Mucosa of descending colon (tissue), 3 donors: ENCODE data around the gene DCC. TPM values are rescaled to one million over a fixed set of nuclear protein-coding genes. Genes with fewer than 3 reads are reported as not detected.

Experiments
- ATAC-seq: fragments of 200-7000 bp; cut with Tn5 transposase; one replicate; pipeline ENCODE4 v1.9.1; 2020; ENCODE audit warnings: mild to moderate bottlenecking, moderate library complexity
- DNase-seq, 3 donors: peaks; one replicate each; pipeline ENCODE4 v3.0.0-alpha.2; 2020
- H3K36me3 ChIP-seq: fragments of 200-600 bp; one replicate; pipeline ENCODE4 v1.8.0; 2021; ENCODE audit warnings: low read depth, mild to moderate bottlenecking
- H3K4me1 ChIP-seq: fragments of 200-600 bp; one replicate; pipeline ENCODE4 v1.8.0; 2021; ENCODE audit warnings: low read depth, mild to moderate bottlenecking
- H3K4me3 ChIP-seq: fragments of 200-600 bp; one replicate; pipeline ENCODE4 v1.8.0; 2021; ENCODE audit warnings: mild to moderate bottlenecking
- H3K9me3 ChIP-seq: fragments of 200-600 bp; one replicate; pipeline ENCODE4 v1.8.0; 2021; ENCODE audit warnings: mild to moderate bottlenecking
- intact Hi-C, 2 donors: fragments of 100-400 bp; cut with DNase I in 1 of 2; cut with micrococcal nuclease in 1 of 2; formaldehyde crosslinking; loops; one replicate each; pipeline versions ENCODE4 v1.11.0 to v1.11.1; 2022; cut with DNase I, micrococcal nuclease
- total RNA-seq, 3 donors: library from RNA; stranded (reverse); fragmentation: NEBNext Ultra II Directional in 2 of 3; extraction: Animal tissue kit (Norgen Biotek cat#: 25700) in 2 of 3; gene quantifications; one replicate each; pipeline versions ENCODE4 v1.2.1 to v1.2.4, GENCODE V29; 2021 to 2023
- TF ChIP-seq, protein P1 (sequence below): fragments of 200-600 bp; IDR thresholded peaks from one replicate; pipeline ENCODE4 v1.8.0; 2022; ENCODE audit warnings: antibody characterized with exemption, mild to moderate bottlenecking
- donor health status: DM: no; HTN: no; CAD: no; lungs with moderate emphysema.
- donor health status: DM: no; HTN: no; CAD: no.
- donor health status: DM: no; HTN: yes; CAD: no.

Gene DCC
- total RNA-seq, 3 donors from 2014 or later: 0.26 to 1.3 (median 0.34) TPM

DNA sequence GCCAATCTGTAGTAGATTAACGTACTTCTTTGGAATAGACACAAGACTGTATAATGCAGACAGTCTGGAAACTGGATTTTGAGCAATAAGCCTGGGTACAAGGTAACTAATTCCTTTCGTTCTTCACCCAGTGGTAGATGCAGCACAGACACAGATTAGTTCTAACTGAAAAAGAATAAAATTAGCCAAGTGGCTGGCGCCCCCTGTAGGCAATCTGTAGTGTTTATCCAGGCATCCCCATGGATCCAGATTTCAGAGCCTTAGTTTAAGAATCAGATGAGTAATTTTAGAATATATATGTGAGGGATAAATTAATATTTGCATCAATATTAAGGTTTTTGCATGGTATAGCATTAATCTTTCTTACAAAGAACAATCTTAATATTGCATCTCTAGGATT, 563.9 kb downstream of the DCC start:
- Histone ChIP-seq H3K4me1 (no peaks in the 10 kb centered on the region), H3K36me3 (no peaks in the 10 kb centered on the region), H3K9me3 (no peaks in the 10 kb centered on the region), H3K4me3 (no peak overlapping the region)
- DNase-seq: peak in 2 of 3 donors; percentile 59 to 83
- ATAC-seq: peak; percentile 81
- TF ChIP-seq, protein P1, sequence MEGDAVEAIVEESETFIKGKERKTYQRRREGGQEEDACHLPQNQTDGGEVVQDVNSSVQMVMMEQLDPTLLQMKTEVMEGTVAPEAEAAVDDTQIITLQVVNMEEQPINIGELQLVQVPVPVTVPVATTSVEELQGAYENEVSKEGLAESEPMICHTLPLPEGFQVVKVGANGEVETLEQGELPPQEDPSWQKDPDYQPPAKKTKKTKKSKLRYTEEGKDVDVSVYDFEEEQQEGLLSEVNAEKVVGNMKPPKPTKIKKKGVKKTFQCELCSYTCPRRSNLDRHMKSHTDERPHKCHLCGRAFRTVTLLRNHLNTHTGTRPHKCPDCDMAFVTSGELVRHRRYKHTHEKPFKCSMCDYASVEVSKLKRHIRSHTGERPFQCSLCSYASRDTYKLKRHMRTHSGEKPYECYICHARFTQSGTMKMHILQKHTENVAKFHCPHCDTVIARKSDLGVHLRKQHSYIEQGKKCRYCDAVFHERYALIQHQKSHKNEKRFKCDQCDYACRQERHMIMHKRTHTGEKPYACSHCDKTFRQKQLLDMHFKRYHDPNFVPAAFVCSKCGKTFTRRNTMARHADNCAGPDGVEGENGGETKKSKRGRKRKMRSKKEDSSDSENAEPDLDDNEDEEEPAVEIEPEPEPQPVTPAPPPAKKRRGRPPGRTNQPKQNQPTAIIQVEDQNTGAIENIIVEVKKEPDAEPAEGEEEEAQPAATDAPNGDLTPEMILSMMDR: peak; percentile 52
- intact Hi-C loops: loop anchor here in 1 of 2 donors (5.0 kb wide), 1 partner anchor 187 kb away; no protein-coding TSS in a partner anchor

DNA sequence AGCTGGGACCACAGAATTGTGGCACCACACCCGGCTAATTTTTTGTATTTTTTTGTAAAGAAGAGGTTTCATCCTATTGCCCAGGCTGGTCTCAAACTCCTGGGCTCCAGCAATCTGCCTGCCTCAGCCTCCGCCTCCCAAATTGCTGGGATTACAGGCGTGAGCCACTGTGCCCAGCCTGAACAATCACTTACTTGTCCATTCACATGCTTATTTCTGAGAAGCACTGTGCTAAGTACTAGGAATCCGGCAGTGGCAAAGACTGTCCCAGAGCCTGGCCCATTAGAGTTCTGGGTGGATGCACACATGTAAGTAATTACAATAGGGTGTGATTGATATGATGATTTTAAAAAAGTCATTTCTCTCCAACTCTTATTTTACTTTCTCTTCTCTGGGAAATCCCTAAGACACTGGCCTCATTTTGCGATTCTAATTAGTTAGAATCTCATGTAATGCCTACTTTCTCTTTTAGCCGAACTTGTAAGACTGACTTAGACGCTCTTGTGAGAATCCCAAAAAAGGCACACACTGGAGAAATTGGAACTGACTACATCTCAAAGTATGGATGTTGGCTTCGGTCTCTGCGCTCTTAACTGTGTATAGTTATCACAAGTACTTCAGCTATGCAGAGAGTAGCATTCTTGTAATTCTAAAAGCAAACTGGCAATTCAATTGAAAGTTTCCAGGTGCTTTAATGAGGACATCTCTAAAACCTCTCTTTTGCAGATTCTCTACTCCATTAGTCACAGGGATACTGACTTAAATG, 567.7 kb downstream of the DCC start:
- intact Hi-C loops: no loop called here
- no peak overlapping the region for H3K4me3 ChIP-seq
- TF ChIP-seq, protein P1: no peak
- ATAC-seq (no peak), DNase-seq (no peak)
- no peaks in the 10 kb centered on the region for H3K36me3 ChIP-seq
- no peaks in the 10 kb centered on the region for H3K4me1 ChIP-seq
- no peaks in the 10 kb centered on the region for H3K9me3 ChIP-seq

- H3K9me3 ChIP-seq: no peaks in the 10 kb centered on the region
- ATAC-seq: peak; percentile 36
- intact Hi-C loops: no loop called here
- peaks cover 4% of the 10 kb centered on the region for H3K4me1 ChIP-seq
- TF ChIP-seq, protein P1: no peak
- H3K36me3 ChIP-seq: no peaks in the 10 kb centered on the region
- no peak overlapping the region for H3K4me3 ChIP-seq
- DNase-seq: no peak
Measured at GRCh38 chr18:52914148-52914547, 574.2 kb downstream of the DCC start.

DNA sequence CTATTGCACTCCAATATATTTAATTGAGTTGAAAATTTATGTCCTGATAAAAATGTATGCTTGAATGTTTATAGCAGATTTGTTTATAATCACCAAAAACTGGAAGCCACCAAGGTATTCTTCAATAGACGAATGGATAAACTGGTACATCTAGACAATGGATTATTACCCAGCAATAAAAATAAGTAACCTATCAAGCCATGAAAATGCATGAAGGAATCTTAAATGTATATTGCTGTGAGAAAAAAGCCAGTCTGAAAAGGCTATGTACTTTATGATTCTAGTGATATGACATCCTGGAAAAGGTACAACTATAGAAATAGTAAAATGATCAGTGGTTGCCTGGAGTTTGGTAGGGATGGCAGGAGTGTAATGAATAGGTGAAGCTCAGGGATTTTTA, 580.7 kb downstream of the DCC start:
- intact Hi-C loops: no loop called here
- H3K9me3 ChIP-seq: no peaks in the 10 kb centered on the region
- H3K4me1 ChIP-seq: peaks cover 11% of the 10 kb centered on the region
- no peak overlapping the region for H3K4me3 ChIP-seq
- no peaks in the 10 kb centered on the region for H3K36me3 ChIP-seq
- no peak for DNase-seq
- TF ChIP-seq, protein P1: no peak
- peak; percentile 96 for ATAC-seq

- intact Hi-C loops: no loop called here
- Histone ChIP-seq H3K4me1 (no peaks in the 10 kb centered on the region), H3K36me3 (no peaks in the 10 kb centered on the region), H3K4me3 (no peak overlapping the region), H3K9me3 (no peaks in the 10 kb centered on the region)
- ATAC-seq (no peak), DNase-seq (no peak)
- TF ChIP-seq, protein P1: no peak
Measured at GRCh38 chr18:52933356-52933755, 593.4 kb downstream of the DCC start.
